Stimulated activated CD8-positive, alpha-beta memory T cell treated with anti-CD3 and anti-CD28 coated beads, Interleukin-15, amount 100 ng/mL, for 1 hour (primary cell): Measurements from ENCODE around the gene VSIG8.
A peak's percentile ranks its signal among the peaks of the same experiment; 100 is the strongest.
"Not testable (repeated sequence)": the region's sequence is repeated elsewhere in the genome, so short reads cannot be mapped to it uniquely, and the experiment has no call there.

ENCODE experiments used
- DNase-seq: peaks from one replicate; pipeline ENCODE4 v3.0.0-alpha.2; 2020; ENCODE audit warnings: low read depth

Gene VSIG8

GRCh38 chr1:159862557-159862956 lies at the start of gene VSIG8:
VSIG8 (minus strand) TSS chr1:159862657; CDS start chr1:159862521, 136 bp downstream.
- DNase-seq, result no peak

GRCh38 chr1:159911326-159912070 lies 49.0 kb upstream of the VSIG8 start:
- DNase-seq, result no peak

- no peak for DNase-seq
Measured at GRCh38 chr1:159908031-159908940, 45.8 kb upstream of the VSIG8 start.

- no peak for DNase-seq
Measured at GRCh38 chr1:159906960-159907359, 44.5 kb upstream of the VSIG8 start.

- not testable (repeated sequence) for DNase-seq
Measured at GRCh38 chr1:159904036-159904435, 41.6 kb upstream of the VSIG8 start.

- no peak for DNase-seq
Measured at GRCh38 chr1:159902541-159902940, 40.1 kb upstream of the VSIG8 start.

- DNase-seq, result no peak
Measured at GRCh38 chr1:159900755-159901360, 38.4 kb upstream of the VSIG8 start.

GRCh38 chr1:159900086-159900680 lies 37.7 kb upstream of the VSIG8 start, which contains the start of gene CFAP45:
CFAP45 (minus strand) TSS chr1:159900165; CDS start chr1:159900098, 67 bp downstream.
- DNase-seq, result no peak

GRCh38 chr1:159899634-159900033 lies 37.2 kb upstream of the VSIG8 start:
- DNase-seq, result not testable (repeated sequence)

GRCh38 chr1:159898527-159898926 lies 36.1 kb upstream of the VSIG8 start:
- no peak for DNase-seq

- DNase-seq, result no peak
Measured at GRCh38 chr1:159897962-159898361, 35.5 kb upstream of the VSIG8 start.

GRCh38 chr1:159896546-159896930 lies 34.1 kb upstream of the VSIG8 start:
- no peak for DNase-seq

GRCh38 chr1:159895836-159896545 lies 33.5 kb upstream of the VSIG8 start:
- DNase-seq, result no peak

- DNase-seq, result no peak
Measured at GRCh38 chr1:159895286-159895685, 32.8 kb upstream of the VSIG8 start.

GRCh38 chr1:159892944-159893343 lies 30.5 kb upstream of the VSIG8 start:
- no peak for DNase-seq

- DNase-seq, result peak; percentile 51
Measured at GRCh38 chr1:159891275-159892157, 29.1 kb upstream of the VSIG8 start.

GRCh38 chr1:159890390-159890789 lies 27.9 kb upstream of the VSIG8 start:
- no peak for DNase-seq

- no peak for DNase-seq
Measured at GRCh38 chr1:159889821-159890252, 27.4 kb upstream of the VSIG8 start.

- no peak for DNase-seq
Measured at GRCh38 chr1:159889202-159889601, 26.7 kb upstream of the VSIG8 start.

- no peak for DNase-seq
Measured at GRCh38 chr1:159884296-159884695, 21.8 kb upstream of the VSIG8 start.
